K562 (cell line): ENCODE measurements around the gene ZDHHC11. TPM values are rescaled to one million over a fixed set of nuclear protein-coding genes. Genes with fewer than 3 reads are reported as not detected.
A peak's percentile ranks its signal among the peaks of the same experiment; 100 is the strongest.

Experiments
- ATAC-seq: fragments of 200-7000 bp; cut with Tn5 transposase; 3 replicates; pipeline ENCODE4 v1.9.1; 2020; ENCODE audit warnings: moderate library complexity
- BruUV-seq: library from RNA; stranded (reverse); fragments of 400-500 nt; replicated peaks from 2 replicates; lab custom pipeline; 2021; lab: Mats Ljungman, UMichigan
- CTCF ChIA-PET: fragments of 300-600 bp; formaldehyde crosslinking; extraction: SDS; loops from one replicate; lab custom pipeline; 2021; ENCODE audit warnings: low intra/inter-chr PET ratio; lab: Yijun Ruan, JAX
- POLR2A ChIA-PET: fragments of 300-600, 350-650 bp; sonication (Branson Sonifier 250); formaldehyde crosslinking; extraction: SDS; loops from one replicate; lab custom pipeline; 2021; ENCODE audit warnings: antibody characterized with exemption, inconsistent platforms; lab: Yijun Ruan, JAX
- DNase-seq, 4 experiments: peaks; one replicate each; pipeline versions ENCODE4 v3.0.0 to v3.0.0-alpha.2; 2011 to 2018; ENCODE audit warnings: low spot score in 3 of 4, mixed read lengths in 3 of 4; ENCODE audit errors: extremely low read depth in 1 of 4
- FAIRE-seq: peaks from 2 replicates; lab custom pipeline; 2011; peaks lifted over from hg19 to GRCh38; lab: Jason Lieb, UNC
- H2AFZ ChIP-seq: 2 replicates; pipeline ENCODE4 v1.6.0; 2011; ENCODE audit warnings: low read depth, low read length, control low read depth, inconsistent platforms
- H3K27ac ChIP-seq: fragments of 200-600 bp; 3 replicates; pipeline ENCODE4 v1.8.0; 2011; ENCODE audit warnings: low read depth, mild to moderate bottlenecking, control low read depth, inconsistent platforms, low read length, moderate library complexity, mixed read lengths; ENCODE audit errors: extremely low read depth
- H3K27me3 ChIP-seq, 2 experiments: fragments of 300-600 bp in 1 of 2; 2 replicates in 1 of 2; 3 replicates in 1 of 2; pipeline versions ENCODE4 v1.6.0 to v1.8.0; 2011; ENCODE audit warnings: inconsistent platforms in 2 of 2, low read length in 2 of 2, mild to moderate bottlenecking in 1 of 2, mixed read lengths in 1 of 2, moderate library complexity in 1 of 2; ENCODE audit not compliant: control insufficient read depth in 2 of 2, insufficient read depth in 2 of 2
- H3K36me3 ChIP-seq: fragments of 300-600 bp; 3 replicates; pipeline ENCODE4 v1.8.0; 2011; ENCODE audit warnings: mild to moderate bottlenecking, low read length, inconsistent platforms; ENCODE audit not compliant: control insufficient read depth, insufficient read depth
- H3K4me1 ChIP-seq, 2 experiments: fragments of 200-600 bp in 1 of 2; replicated peaks in 1 of 2; 2 replicates in 1 of 2; 3 replicates in 1 of 2; pipeline versions ENCODE4 v1.5.1 to v1.8.0; 2011; ENCODE audit warnings: inconsistent platforms in 2 of 2, low read length in 2 of 2, mild to moderate bottlenecking in 1 of 2, mixed read lengths in 1 of 2, moderate library complexity in 1 of 2; ENCODE audit not compliant: control insufficient read depth in 2 of 2, insufficient read depth in 2 of 2
- H3K4me2 ChIP-seq: 2 replicates; pipeline ENCODE4 v1.6.1; 2011; ENCODE audit warnings: low read length, control low read depth, inconsistent platforms, mixed read lengths; ENCODE audit not compliant: insufficient read depth
- H3K4me3 ChIP-seq: fragments of 200-600 bp; sonication (generic), shearing (Covaris generic); 2 replicates; pipeline ENCODE4 v1.5.1; 2016; ENCODE audit warnings: control low read depth, inconsistent platforms
- H3K79me2 ChIP-seq: fragments of 200-600 bp; 3 replicates; pipeline ENCODE4 v1.8.0; 2011; ENCODE audit warnings: low read length, inconsistent platforms; ENCODE audit not compliant: control insufficient read depth, insufficient read depth
- H3K9ac ChIP-seq, 2 experiments: 2 replicates each; pipeline versions ENCODE4 v1.6.0 to v1.6.1; 2011; ENCODE audit warnings: low read depth in 2 of 2, low read length in 2 of 2, control low read depth in 1 of 2, inconsistent platforms in 1 of 2, mild to moderate bottlenecking in 1 of 2, mixed read lengths in 1 of 2; ENCODE audit not compliant: insufficient read depth in 1 of 2
- H3K9me1 ChIP-seq: one replicate; pipeline ENCODE4 v1.6.0; 2011; ENCODE audit warnings: inconsistent platforms, mild to moderate bottlenecking, low read length, moderate library complexity; ENCODE audit not compliant: control insufficient read depth, insufficient read depth
- H3K9me3 ChIP-seq: replicated peaks from 2 replicates; pipeline ENCODE4 v1.5.1; 2011; ENCODE audit warnings: low read depth, low read length, inconsistent platforms; ENCODE audit not compliant: control insufficient read depth, insufficient read depth
- H4K20me1 ChIP-seq: replicated peaks from 2 replicates; pipeline ENCODE4 v1.6.1; 2011; ENCODE audit warnings: low read length, inconsistent platforms, mixed read lengths; ENCODE audit not compliant: control insufficient read depth, insufficient read depth
- ADNP ChIP-seq: fragments of 200-800 bp; sonication (Bioruptor generic); IDR thresholded peaks from 2 replicates; pipeline ENCODE4 v1.6.1; 2016; ENCODE audit warnings: missing genetic modification characterization, missing compliant biosample characterization
- FIP1L1 ChIP-seq: fragments of 200-400 bp; formaldehyde crosslinking; IDR thresholded peaks from 2 replicates; pipeline ENCODE4 v1.6.1; 2018; ENCODE audit warnings: mild to moderate bottlenecking, low read depth, low read length; ENCODE audit not compliant: poor library complexity, severe bottlenecking
- FOS ChIP-seq: IDR thresholded peaks from 3 replicates; pipeline ENCODE4 v1.6.1; 2011; ENCODE audit not compliant: insufficient read length; ENCODE audit errors: extremely low read depth
- NR1H2 ChIP-seq: sonication (generic); formaldehyde crosslinking; IDR thresholded peaks from 2 replicates; pipeline ENCODE4 v1.4.0; 2020; ENCODE audit warnings: mild to moderate bottlenecking, missing genetic modification reagents
- POLR2AphosphoS5 ChIP-seq: IDR thresholded peaks from 2 replicates; pipeline ENCODE4 v1.6.1; 2011; ENCODE audit warnings: mild to moderate bottlenecking, low read depth, low read length, moderate library complexity; ENCODE audit not compliant: control insufficient read depth, insufficient read depth
- POLR2G ChIP-seq: fragments of 200-400 bp; formaldehyde crosslinking; IDR thresholded peaks from 2 replicates; pipeline ENCODE4 v1.6.1; 2017; ENCODE audit warnings: low read depth, mild to moderate bottlenecking, antibody characterized with exemption, low read length, moderate library complexity
- RBFOX2 ChIP-seq: fragments of 200-400 bp; formaldehyde crosslinking; IDR thresholded peaks from 2 replicates; pipeline ENCODE4 v1.6.1; 2017; ENCODE audit warnings: low read depth, mild to moderate bottlenecking, low read length, moderate library complexity
- SMAD1 ChIP-seq: fragments of 150-350 bp; IDR thresholded peaks from 2 replicates; pipeline ENCODE4 v1.6.1; 2014; ENCODE audit warnings: low read length, low read depth; ENCODE audit not compliant: partially characterized antibody
- TARDBP ChIP-seq: fragments of 450-650 bp; IDR thresholded peaks from 2 replicates; pipeline ENCODE4 v1.6.1; 2016
- ZNF699 ChIP-seq: fragments of 250-450 bp; sonication (Bioruptor Pico); IDR thresholded peaks from 2 replicates; pipeline ENCODE4 v1.8.0; 2021; ENCODE audit warnings: mild to moderate bottlenecking, moderate library complexity; ENCODE audit not compliant: insufficient replicate concordance
- WGBS: fragments of 100-300 bp; shearing (Covaris generic); methylation state at CpG from one replicate; pipeline ENCODE4 v1.1.6; 2016; ENCODE audit warnings: low coverage, mixed read lengths; ENCODE audit not compliant: insufficient coverage; ENCODE audit errors: missing lambda C conversion rate; 5-methylcytosine and 5-hydroxymethylcytosine counted together
- in situ Hi-C: fragments of 300-500 bp; cut with MboI; formaldehyde crosslinking; loops from 4 replicates; pipeline ENCODE4 v1.15.0; 2018; ENCODE audit warnings: inconsistent platforms, mixed read lengths
- intact Hi-C: fragments of 100-400 bp; cut with micrococcal nuclease; formaldehyde crosslinking; loops from 2 replicates; pipeline ENCODE4 v1.14.2; 2022
- polyA plus RNA-seq, 8 experiments: library from polyadenylated mRNA; depleted of rRNA in 4 of 8; stranded (reverse) in 5 of 8; unstranded in 3 of 8; fragments of >200 nt; fragmentation: Nextera tagmentation in 2 of 8; fragmentation: Illumina TruSeq in 1 of 8; extraction: Ambion mirVana in 2 of 8; extraction: Trizol in 1 of 8; gene quantifications; 2 replicates each; pipeline versions ENCODE4 v1.2.1 to v1.2.3, GENCODE V29; 2011 to 2014; ENCODE audit warnings: inconsistent platforms in 1 of 8, missing spikeins in 1 of 8
- total RNA-seq, 7 experiments: library from RNA; depleted of rRNA in 6 of 7; stranded (reverse); fragments of >200 nt in 6 of 7; fragmentation: Illumina TruSeq in 2 of 7; extraction: Trizol in 2 of 7; gene quantifications; 2 replicates each; pipeline versions ENCODE4 v1.2.1 to v1.2.3, GENCODE V29; 2011 to 2021; ENCODE audit warnings: low replicate concordance in 1 of 7

The ZDHHC11 gene
- total and polyA plus RNA-seq, 9 of the 15 experiments (the other 6 are each of a cell fraction or from before 2014, with no cell fraction given), result 0.07 to 2.3 (median 0.52) TPM

DNA sequence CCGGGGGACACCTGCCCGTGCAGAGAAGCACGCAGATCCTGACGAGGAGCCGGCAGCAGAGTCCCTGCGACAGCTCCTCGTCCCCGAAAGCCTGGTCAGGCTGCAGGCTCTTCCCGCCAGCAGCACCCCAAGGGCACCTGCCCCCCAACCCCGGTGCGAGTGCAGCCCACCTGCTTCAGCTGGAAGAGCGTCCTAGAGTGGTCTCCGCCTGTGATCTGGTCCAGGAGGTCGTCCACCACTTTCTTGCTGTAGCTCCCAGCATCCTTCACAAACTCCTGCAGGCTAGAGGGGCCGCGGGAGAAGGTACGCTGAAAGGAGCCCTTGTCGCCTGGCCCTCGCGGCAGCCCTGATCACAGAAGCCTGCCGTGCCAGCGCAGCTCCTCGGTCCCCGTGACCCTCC is 25.1 kb upstream of the ZDHHC11 start:
- DNase-seq, result no peak
- ATAC-seq, result no peak
- POLR2A ChIA-PET, result interaction anchor here (0.6 kb wide), 1 partner anchor 373 kb away, joined by 3 read pairs; no protein-coding TSS in a partner anchor
- no peak for TF ChIP-seq TARDBP
- no peak for TF ChIP-seq NR1H2 (CRISPR knock-in tag)
- TF ChIP-seq POLR2G, result peak; percentile 49
- TF ChIP-seq ADNP (tag), result no peak
- peak; percentile 25; the same call in 1 of the 2 replicates for TF ChIP-seq POLR2AphosphoS5
- TF ChIP-seq FIP1L1, result no peak
- TF ChIP-seq ZNF699 (CRISPR knock-in tag), result no peak
- TF ChIP-seq SMAD1, result no peak
- TF ChIP-seq FOS, result no peak
- peak; percentile 35 for TF ChIP-seq RBFOX2
- in situ Hi-C loops, result no loop called here
- Histone ChIP-seq H3K79me2 (peaks cover 4% of the 10 kb centered on the region; the same call in 2 of the 3 replicates), H3K4me3 (no peak overlapping the region), H3K9me3 (no peaks in the 10 kb centered on the region), H3K9ac (peak overlapping the region in 1 of 2 experiments; percentile 39; a peak in 1 of 4 replicates), H3K27me3 (no peaks in the 10 kb centered on the region), H2AFZ (no peak overlapping the region), H3K9me1 (no peaks in the 10 kb centered on the region), H3K4me1 (peaks cover 0 to 5% of the 10 kb centered on the region in 2 experiments; a peak in 2 of 5 replicates), H3K36me3 (peaks cover 76% of the 10 kb centered on the region), H3K27ac (no peak overlapping the region), H3K4me2 (no peak overlapping the region), H4K20me1 (peaks cover 15% of the 10 kb centered on the region)
- CTCF ChIA-PET, result no interaction called here
- BruUV-seq, result no TSS peak
- FAIRE-seq, result no peak
- over 99% methylated on average over 24 of the region's 24 CpGs for WGBS
- intact Hi-C loops, result no loop called here
